ENCODE results near the gene CACNA1H.

DNA sequence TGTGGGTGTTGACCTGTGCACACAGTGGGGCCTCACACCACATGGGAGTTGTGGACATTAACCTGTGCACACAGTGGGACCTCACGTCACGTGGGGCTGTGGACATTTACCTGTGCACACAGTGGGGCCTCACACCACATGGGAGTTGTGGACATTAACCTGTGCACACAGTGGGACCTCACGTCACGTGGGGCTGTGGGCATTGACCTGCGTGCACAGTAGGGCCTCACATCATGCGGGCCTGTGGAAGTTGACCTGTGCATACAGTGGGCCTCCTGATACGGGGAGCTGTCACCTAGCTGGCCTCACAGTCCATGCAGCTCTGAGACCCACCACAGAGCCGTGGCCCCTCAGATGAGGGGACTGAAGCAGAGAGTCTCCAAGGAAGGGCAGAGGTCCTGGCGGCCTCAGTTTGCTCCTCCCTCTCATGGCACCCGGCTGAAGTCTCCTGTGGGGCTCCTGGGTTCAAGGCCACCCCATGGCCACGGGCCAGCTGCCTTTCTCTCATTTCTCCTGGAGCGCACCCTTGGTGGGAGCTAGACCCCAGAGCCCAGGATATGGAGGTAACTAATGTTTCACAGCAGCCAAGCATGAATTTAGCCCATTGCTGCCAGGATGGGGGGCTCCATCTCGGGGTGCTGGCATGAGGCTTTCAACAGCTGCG lies 21.0 kb downstream of the CACNA1H start:
- TF ChIP-seq CTCF (IDR thresholded peaks at IDR 0.05) (no peak), EZH2phosphoT487 (IDR thresholded peaks at IDR 0.05) (no peak)
